Muscle layer of duodenum (tissue), 2 donors: ENCODE data around the gene CDK19.
A peak's percentile ranks its signal among the peaks of the same experiment; 100 is the strongest.

Experiments used
- H3K27ac ChIP-seq: one replicate; pipeline ENCODE4 v1.7.0; 2013; ENCODE audit warnings: mild to moderate bottlenecking, low read length
- H3K27me3 ChIP-seq: one replicate; pipeline ENCODE4 v1.7.0; 2013; ENCODE audit warnings: low read depth, mild to moderate bottlenecking, control low read depth, low read length
- H3K36me3 ChIP-seq, 2 donors: one replicate each; pipeline ENCODE4 v1.7.0; 2013; ENCODE audit warnings: low read length in 2 of 2, control low read depth in 1 of 2, mild to moderate bottlenecking in 1 of 2; ENCODE audit not compliant: insufficient read depth in 2 of 2, control insufficient read depth in 1 of 2
- H3K4me1 ChIP-seq, 2 donors: one replicate each; pipeline ENCODE4 v1.7.0; 2013; ENCODE audit warnings: low read length in 2 of 2, mild to moderate bottlenecking in 2 of 2, control low read depth in 1 of 2, moderate library complexity in 1 of 2; ENCODE audit not compliant: insufficient read depth in 2 of 2, control insufficient read depth in 1 of 2
- H3K4me3 ChIP-seq, 2 donors: one replicate each; pipeline ENCODE4 v1.7.0; 2013; ENCODE audit warnings: low read length in 2 of 2, low read depth in 1 of 2, mild to moderate bottlenecking in 1 of 2
- H3K9me3 ChIP-seq, 2 donors: one replicate each; pipeline ENCODE4 v1.7.0; 2013; ENCODE audit warnings: low read length in 2 of 2, control low read depth in 1 of 2, mild to moderate bottlenecking in 1 of 2; ENCODE audit not compliant: control insufficient read depth in 1 of 2
- donor health status: healthy.

Gene CDK19

GRCh38 chr6:110672122-110672521 is 143.1 kb downstream of the CDK19 start:
- H3K4me3 ChIP-seq: no peak overlapping the region
- no peaks in the 10 kb centered on the region for H3K27me3 ChIP-seq
- no peaks in the 10 kb centered on the region for H3K9me3 ChIP-seq
- no peaks in the 10 kb centered on the region for H3K4me1 ChIP-seq
- H3K36me3 ChIP-seq: no peaks in the 10 kb centered on the region
- H3K27ac ChIP-seq: no peak overlapping the region

GRCh38 chr6:110671447-110671846 is 143.8 kb downstream of the CDK19 start:
- Histone ChIP-seq H3K27ac (no peak overlapping the region), H3K9me3 (no peaks in the 10 kb centered on the region), H3K4me1 (no peaks in the 10 kb centered on the region), H3K27me3 (no peaks in the 10 kb centered on the region), H3K4me3 (no peak overlapping the region), H3K36me3 (no peaks in the 10 kb centered on the region)

- no peak overlapping the region for H3K4me3 ChIP-seq
- H3K36me3 ChIP-seq: peaks cover 0 to 1% of the 10 kb centered on the region in 2 donors
- H3K9me3 ChIP-seq: no peaks in the 10 kb centered on the region
- H3K4me1 ChIP-seq: no peaks in the 10 kb centered on the region
- H3K27me3 ChIP-seq: no peaks in the 10 kb centered on the region
- H3K27ac ChIP-seq: no peak overlapping the region
These were observed 149.7 kb downstream of the CDK19 start for GRCh38 chr6:110665600-110665999.

GRCh38 chr6:110664933-110665332 is 150.3 kb downstream of the CDK19 start:
- Histone ChIP-seq H3K4me3 (no peak overlapping the region), H3K36me3 (peaks cover 0 to 8% of the 10 kb centered on the region in 2 donors), H3K27ac (peak overlapping the region; percentile 13), H3K27me3 (no peaks in the 10 kb centered on the region), H3K9me3 (no peaks in the 10 kb centered on the region), H3K4me1 (no peaks in the 10 kb centered on the region)

GRCh38 chr6:110662490-110663211 is 152.6 kb downstream of the CDK19 start:
- H3K4me3 ChIP-seq: no peak overlapping the region
- H3K27me3 ChIP-seq: no peaks in the 10 kb centered on the region
- no peak overlapping the region for H3K27ac ChIP-seq
- peaks cover 0 to 8% of the 10 kb centered on the region in 2 donors for H3K36me3 ChIP-seq
- no peaks in the 10 kb centered on the region for H3K9me3 ChIP-seq
- no peaks in the 10 kb centered on the region for H3K4me1 ChIP-seq

GRCh38 chr6:110661414-110661813 is 153.9 kb downstream of the CDK19 start:
- H3K27me3 ChIP-seq: no peaks in the 10 kb centered on the region
- H3K27ac ChIP-seq: no peak overlapping the region
- no peak overlapping the region for H3K4me3 ChIP-seq
- H3K4me1 ChIP-seq: no peaks in the 10 kb centered on the region
- no peaks in the 10 kb centered on the region for H3K9me3 ChIP-seq
- peaks cover 0 to 8% of the 10 kb centered on the region in 2 donors for H3K36me3 ChIP-seq

GRCh38 chr6:110660066-110660655 is 155.1 kb downstream of the CDK19 start:
- Histone ChIP-seq H3K36me3 (peaks cover 0 to 8% of the 10 kb centered on the region in 2 donors), H3K4me3 (no peak overlapping the region), H3K4me1 (no peaks in the 10 kb centered on the region), H3K9me3 (no peaks in the 10 kb centered on the region), H3K27ac (no peak overlapping the region), H3K27me3 (no peaks in the 10 kb centered on the region)

- Histone ChIP-seq H3K27ac (no peak overlapping the region), H3K4me3 (no peak overlapping the region), H3K27me3 (no peaks in the 10 kb centered on the region), H3K4me1 (no peaks in the 10 kb centered on the region), H3K9me3 (no peaks in the 10 kb centered on the region), H3K36me3 (peaks cover 0 to 8% of the 10 kb centered on the region in 2 donors)
These were observed 156.5 kb downstream of the CDK19 start for GRCh38 chr6:110658631-110659211.

- Histone ChIP-seq H3K9me3 (no peaks in the 10 kb centered on the region), H3K4me3 (no peak overlapping the region), H3K36me3 (peaks cover 0 to 8% of the 10 kb centered on the region in 2 donors), H3K27ac (no peak overlapping the region), H3K27me3 (no peaks in the 10 kb centered on the region), H3K4me1 (no peaks in the 10 kb centered on the region)
These were observed 158.8 kb downstream of the CDK19 start for GRCh38 chr6:110656492-110656891.

- Histone ChIP-seq H3K27me3 (no peaks in the 10 kb centered on the region), H3K4me1 (no peaks in the 10 kb centered on the region), H3K36me3 (peaks cover 0 to 8% of the 10 kb centered on the region in 2 donors), H3K4me3 (no peak overlapping the region), H3K27ac (no peak overlapping the region), H3K9me3 (no peaks in the 10 kb centered on the region)
These were observed 159.4 kb downstream of the CDK19 start for GRCh38 chr6:110655821-110656220.

- Histone ChIP-seq H3K4me3 (no peak overlapping the region), H3K4me1 (no peaks in the 10 kb centered on the region), H3K27ac (no peak overlapping the region)
These were observed 161.0 kb downstream of the CDK19 start for GRCh38 chr6:110654096-110654820.

More at GRCh38 chr6:110654096-110654820, 161.0 kb downstream of the CDK19 start:
- no peaks in the 10 kb centered on the region for H3K27me3 ChIP-seq
- H3K36me3 ChIP-seq: no peaks in the 10 kb centered on the region
- no peaks in the 10 kb centered on the region for H3K9me3 ChIP-seq
